ENCODE data around the gene ADNP2. TPM values are rescaled to one million over a fixed set of nuclear protein-coding genes. Genes with fewer than 3 reads are reported as not detected.

The ADNP2 gene
- total and polyA plus RNA-seq, 2 of the 4 experiments (the other 2 are of a cell fraction): 5.6 to 18.3 TPM

- in situ Hi-C loops (cut with MboI; ENCODE audit: low sequenced_read_pairs) (no loop called here), intact Hi-C loops (cut with micrococcal nuclease) (loop anchor here (2.0 to 5.0 kb wide), 2 partner anchors 112 to 355 kb away; partner anchors contain the start of gene RBFA), dilution Hi-C loops (cut with HindIII; ENCODE audit: low sequenced_read_pairs, unreplicated experiment) (no loop called here)
- Histone ChIP-seq H4K20me1 (ENCODE audit: insufficient read depth, low read length) (no peaks in the 10 kb centered on the region), H3K4me1 (ENCODE audit: control insufficient read depth, insufficient read depth, low read length) (peaks cover 8% of the 10 kb centered on the region), H3K4ac (ENCODE audit: low read depth, low read length) (0 out of 2 replicates have a peak overlapping the region, but pooled peaks have one; percentile 29), H3K9me1 (ENCODE audit: insufficient read depth, low read length) (peaks cover 6% of the 10 kb centered on the region), H2AK9ac (replicated peaks; ENCODE audit: low read depth, low read length, poor library complexity) (no peak overlapping the region), H3K23ac (ENCODE audit: low read depth, low read length) (peak overlapping the region; percentile 75; the same call in 1 of the 2 replicates), H3K9me3 (ENCODE audit: control insufficient read depth, insufficient read depth, low read length) (no peaks in the 10 kb centered on the region), H3K27me3 (ENCODE audit: control insufficient read depth, insufficient read depth, low read length) (no peaks in the 10 kb centered on the region), H4K8ac (ENCODE audit: low read depth in 2 of 2, low read length in 2 of 2) (peak overlapping the region; percentile 52 to 70; a peak in 3 of 4 replicates), H3K18ac (ENCODE audit: low read depth, low read length) (peak overlapping the region; percentile 42; the same call in 1 of the 2 replicates), H2AFZ (replicated peaks; ENCODE audit: low read length, poor library complexity) (peak overlapping the region; percentile 94), H3K27ac (ENCODE audit: insufficient read depth, low read length) (peak overlapping the region; percentile 54), H3K56ac (ENCODE audit: extremely low read depth, insufficient read depth, low read length) (no peak overlapping the region), H3K36me3 (ENCODE audit: control insufficient read depth, insufficient read depth, low read length) (no peaks in the 10 kb centered on the region), H2BK120ac (ENCODE audit: low read depth, low read length) (no peak overlapping the region), H4K5ac (ENCODE audit: low read depth, low read length) (peak overlapping the region; percentile 58), H2BK15ac (ENCODE audit: low read depth, low read length) (no peak overlapping the region), H2BK20ac (ENCODE audit: low read depth, low read length) (no peak overlapping the region), H3K4me2 (ENCODE audit: low read depth, low read length) (peak overlapping the region; percentile 87), H4K91ac (ENCODE audit: insufficient read depth, low read depth, low read length) (no peak overlapping the region; the same call in 1 of the 2 replicates), H2BK5ac (ENCODE audit: low read depth, low read length, poor library complexity, severe bottlenecking) (peak overlapping the region; percentile 45), H3K14ac (replicated peaks; ENCODE audit: low read depth, low read length) (peak overlapping the region; percentile 66; the same call in 1 of the 2 replicates), H3K9ac (ENCODE audit: low read depth, low read length) (peak overlapping the region; percentile 72), H3K79me1 (ENCODE audit: low read depth in 1 of 2, low read length in 2 of 2) (peaks cover 0 to 25% of the 10 kb centered on the region in 2 experiments; a peak in 3 of 4 replicates), H3K4me3 (ENCODE audit: insufficient read depth, low read depth, low read length) (peak overlapping the region; percentile 69), H2AK5ac (ENCODE audit: low read depth, low read length) (no peak overlapping the region)
- peak; percentile 27 for ATAC-seq (ENCODE audit: low read depth)
- ChIA-PET CTCF (no interaction called here), POLR2A (ENCODE audit: unreplicated experiment) (no interaction called here)
- BruUV-seq (replicated peaks): no TSS peak
- DNase-seq: no peak
- 40% methylated on average over 1 of the region's 12 CpGs; no CpG with 5 or more reads in 1 of the 2 experiments for WGBS, 2 experiments (ENCODE audit: extremely low coverage in 2 of 2, insufficient read length in 1 of 2)
- no peak for TF ChIP-seq RAD21 (IDR thresholded peaks at IDR 0.05; ENCODE audit: low read length)
- no peak for TF ChIP-seq RFX5 (IDR thresholded peaks at IDR 0.05; ENCODE audit: low read depth, low read length)
- no peak for TF ChIP-seq ELK1 (IDR thresholded peaks at IDR 0.05; ENCODE audit: borderline replicate concordance, low read depth, low read length)
- no peak for TF ChIP-seq MXI1 (IDR thresholded peaks at IDR 0.05; ENCODE audit: borderline replicate concordance, low read depth, low read length)
- no peak for TF ChIP-seq USF2 (IDR thresholded peaks at IDR 0.05; ENCODE audit: low read depth, low read length)
- no peak for TF ChIP-seq BHLHE40 (IDR thresholded peaks at IDR 0.05; ENCODE audit: low read depth, low read length)
- no peak for TF ChIP-seq NFE2L2 (IDR thresholded peaks at IDR 0.05; ENCODE audit: low read depth, low read length)
- TF ChIP-seq MAFK (IDR thresholded peaks at IDR 0.05; ENCODE audit: low read depth, low read length): no peak
- no peak for TF ChIP-seq CEBPB (IDR thresholded peaks at IDR 0.05; ENCODE audit: low read depth, low read length)
- TF ChIP-seq POLR2A (IDR thresholded peaks at IDR 0.05; ENCODE audit: low read depth, low read length): no peak
- TF ChIP-seq CTCF (conservative IDR thresholded peaks at IDR 0.05; ENCODE audit: low read depth, low read length): no peak
- no peak for TF ChIP-seq FOS (IDR thresholded peaks at IDR 0.05; ENCODE audit: low read depth, low read length)
These were observed 38.0 kb downstream of the ADNP2 start for GRCh38 chr18:80147037-80147417.

All from IMR-90 (cell line).